GM12875 (cell line): ENCODE data around the gene RABL6.

Source experiments
- H3K4me3 ChIP-seq: one replicate; pipeline ENCODE4 v1.5.1; 2011; ENCODE audit warnings: low read depth, low read length, control low read depth
- TF ChIP-seq, protein P1 (sequence below): IDR thresholded peaks from 2 replicates; pipeline ENCODE4 v1.5.1; 2011; ENCODE audit warnings: low read depth, mild to moderate bottlenecking, control low read depth, inconsistent platforms, low read length, moderate library complexity, borderline replicate concordance; ENCODE audit not compliant: insufficient read depth

RABL6 gene

DNA sequence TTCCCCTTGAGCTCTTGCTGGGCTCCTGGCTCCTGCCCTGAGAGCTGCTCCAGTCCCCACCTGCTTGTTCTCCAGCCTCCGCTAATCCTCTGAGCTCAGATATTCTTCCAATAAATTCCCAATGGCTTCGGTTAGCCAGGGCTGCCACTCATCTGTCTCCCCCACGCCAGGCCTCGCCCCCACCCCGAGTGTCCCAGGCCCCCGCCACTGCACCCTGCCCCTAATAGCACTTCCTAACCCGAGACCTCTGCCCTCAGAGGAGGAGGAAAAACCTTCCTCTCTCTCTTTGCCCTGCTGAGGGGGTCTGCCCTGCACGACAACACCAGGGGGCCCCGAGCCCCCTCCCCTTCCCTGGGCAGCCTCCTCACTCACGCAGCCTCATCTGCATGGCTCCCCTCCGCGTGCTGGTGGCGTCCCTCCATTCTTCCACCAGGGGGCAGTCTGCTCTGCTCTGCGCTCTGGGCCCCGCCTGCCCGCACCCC, 38.0 kb upstream of the RABL6 start:
- TF ChIP-seq, protein P1, sequence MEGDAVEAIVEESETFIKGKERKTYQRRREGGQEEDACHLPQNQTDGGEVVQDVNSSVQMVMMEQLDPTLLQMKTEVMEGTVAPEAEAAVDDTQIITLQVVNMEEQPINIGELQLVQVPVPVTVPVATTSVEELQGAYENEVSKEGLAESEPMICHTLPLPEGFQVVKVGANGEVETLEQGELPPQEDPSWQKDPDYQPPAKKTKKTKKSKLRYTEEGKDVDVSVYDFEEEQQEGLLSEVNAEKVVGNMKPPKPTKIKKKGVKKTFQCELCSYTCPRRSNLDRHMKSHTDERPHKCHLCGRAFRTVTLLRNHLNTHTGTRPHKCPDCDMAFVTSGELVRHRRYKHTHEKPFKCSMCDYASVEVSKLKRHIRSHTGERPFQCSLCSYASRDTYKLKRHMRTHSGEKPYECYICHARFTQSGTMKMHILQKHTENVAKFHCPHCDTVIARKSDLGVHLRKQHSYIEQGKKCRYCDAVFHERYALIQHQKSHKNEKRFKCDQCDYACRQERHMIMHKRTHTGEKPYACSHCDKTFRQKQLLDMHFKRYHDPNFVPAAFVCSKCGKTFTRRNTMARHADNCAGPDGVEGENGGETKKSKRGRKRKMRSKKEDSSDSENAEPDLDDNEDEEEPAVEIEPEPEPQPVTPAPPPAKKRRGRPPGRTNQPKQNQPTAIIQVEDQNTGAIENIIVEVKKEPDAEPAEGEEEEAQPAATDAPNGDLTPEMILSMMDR, result peak; percentile 77
- H3K4me3 ChIP-seq, result no peak overlapping the region

GRCh38 chr9:136771907-136772415, 35.8 kb upstream of the RABL6 start:
- H3K4me3 ChIP-seq, result no peak overlapping the region
- TF ChIP-seq, protein P1, result no peak

DNA sequence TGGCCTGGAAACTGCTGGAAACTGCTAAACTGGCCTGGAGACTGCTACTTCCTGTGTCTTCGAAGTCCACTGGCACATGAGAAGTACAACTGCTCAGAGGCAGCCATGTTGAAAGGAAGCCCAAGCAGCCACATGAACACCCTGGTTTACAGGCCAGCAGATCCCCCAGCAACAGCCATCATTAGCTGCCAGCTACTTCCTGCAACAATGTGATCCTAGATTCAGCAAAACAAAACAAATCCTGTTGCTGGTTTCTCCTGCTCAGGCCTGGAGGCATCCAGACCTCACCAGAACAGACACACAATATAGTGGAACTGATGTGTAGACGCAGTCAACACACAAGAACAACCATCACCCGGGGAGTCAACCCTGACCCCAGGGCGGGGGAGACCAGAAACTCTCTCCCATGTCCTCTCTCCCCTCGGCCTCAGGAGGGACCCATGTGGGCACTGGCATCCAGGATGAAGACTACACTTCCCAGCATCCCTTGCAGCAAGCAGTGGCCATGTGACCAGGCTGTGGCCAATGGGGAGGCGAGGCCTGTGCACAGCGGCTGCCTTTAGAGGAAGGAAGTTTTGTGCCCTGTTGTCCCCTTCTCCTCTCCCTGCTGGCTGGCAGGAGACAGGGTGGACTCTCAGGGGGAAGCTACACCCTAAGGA, 34.2 kb upstream of the RABL6 start:
- H3K4me3 ChIP-seq, result no peak overlapping the region
- TF ChIP-seq, protein P1, result no peak

DNA sequence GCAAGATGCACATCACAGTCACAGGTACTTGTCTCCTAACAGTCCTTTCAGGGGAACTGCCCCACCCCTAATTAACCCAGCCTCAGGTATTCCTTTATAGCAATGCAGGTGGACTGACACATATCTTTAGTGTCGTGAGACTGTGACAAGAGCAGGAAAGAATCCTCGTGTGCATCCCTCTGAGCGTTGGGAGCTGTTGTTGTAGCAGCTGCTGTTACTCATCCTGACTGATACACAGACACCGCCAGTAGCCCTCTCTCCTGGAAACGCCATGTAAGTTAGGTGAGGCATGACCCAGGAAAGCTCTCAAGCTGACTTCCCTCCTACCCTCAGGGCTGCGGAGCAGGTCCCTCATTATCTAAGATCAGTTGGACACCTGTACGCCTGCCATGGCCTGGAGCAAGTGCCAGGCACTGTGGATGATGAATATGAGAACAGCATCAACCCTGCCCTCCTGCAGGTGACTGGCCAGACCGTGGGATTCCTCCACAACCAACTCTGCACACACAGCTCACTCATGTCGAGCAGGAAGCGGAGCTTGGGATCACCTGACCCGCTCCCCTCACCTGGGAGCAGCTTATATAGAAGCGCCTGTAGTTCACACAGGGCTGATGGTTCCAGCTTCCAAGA, 33.2 kb upstream of the RABL6 start:
- H3K4me3 ChIP-seq, result no peak overlapping the region
- TF ChIP-seq, protein P1, result no peak

DNA sequence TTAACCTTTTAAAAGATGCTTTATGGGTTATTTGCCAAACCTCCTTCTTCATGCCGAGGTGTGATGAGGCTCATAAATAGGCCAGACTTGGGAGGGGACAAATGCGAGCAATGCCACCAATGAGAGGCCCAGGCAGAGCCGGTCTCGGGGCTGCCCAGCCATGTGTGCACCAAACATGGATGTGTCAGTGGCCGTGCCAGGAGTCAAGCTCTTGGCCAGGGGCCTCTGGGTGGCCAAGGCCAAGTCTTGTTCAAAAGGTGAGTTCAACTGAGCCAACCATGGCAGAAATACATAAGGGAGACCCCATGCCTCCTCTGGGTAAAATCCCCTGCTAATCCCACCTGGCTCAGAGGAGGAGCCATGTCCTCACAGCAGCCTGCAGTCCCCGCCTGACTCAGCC, 32.6 kb upstream of the RABL6 start:
- TF ChIP-seq, protein P1, result no peak

DNA sequence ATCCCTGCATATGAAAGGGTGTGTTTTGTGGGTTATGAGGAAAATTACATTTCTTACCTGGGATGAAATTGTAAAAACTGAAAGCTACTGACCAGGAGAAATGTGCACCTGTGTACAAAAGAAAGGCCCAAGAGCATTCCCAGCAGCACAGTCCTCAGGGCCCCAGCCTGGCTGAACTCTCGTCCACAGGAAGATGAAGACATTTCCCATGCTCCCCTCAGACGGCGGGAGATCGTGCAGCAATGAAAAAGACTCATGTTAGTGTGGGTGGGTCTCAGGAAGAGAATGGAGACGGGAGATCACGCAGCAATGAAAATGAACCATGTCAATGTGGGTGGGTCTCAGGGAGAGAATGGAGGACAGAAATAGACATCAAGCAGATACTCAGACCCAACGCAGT, 30.8 kb upstream of the RABL6 start:
- TF ChIP-seq, protein P1, result no peak
- no peak overlapping the region for H3K4me3 ChIP-seq

More for the DNA sequence above, 32.6 kb upstream of the RABL6 start:
- H3K4me3 ChIP-seq, result no peak overlapping the region

- no peak overlapping the region for H3K4me3 ChIP-seq
- TF ChIP-seq, protein P1, result no peak
Measured at GRCh38 chr9:136777359-136777758, 30.4 kb upstream of the RABL6 start.
